Pancreas (tissue), 10 donors: ENCODE data around the gene PNLIPRP2. TPM values are rescaled to one million over a fixed set of nuclear protein-coding genes. Genes with fewer than 3 reads are reported as not detected.

Experiments used
- ATAC-seq, 4 donors: fragments of 200-7000 bp; cut with Tn5 transposase; one replicate each; pipeline versions ENCODE4 v1.8.0 to v1.9.1; 2020; ENCODE audit warnings: mild to moderate bottlenecking in 4 of 4, moderate library complexity in 4 of 4
- DNase-seq, 6 donors: peaks; one replicate each; pipeline ENCODE4 v3.0.0-alpha.2; 2020
- FAIRE-seq: peaks from 2 replicates; lab custom pipeline; 2012; peaks lifted over from hg19 to GRCh38; lab: Jason Lieb, UNC
- H3K27ac ChIP-seq, 4 donors: fragments of 200-600 bp; sonication (generic); 1 replicate in 3 of 4; 2 replicates in 1 of 4; pipeline versions ENCODE4 v1.5.0 to v1.8.0; 2020
- H3K27me3 ChIP-seq, 4 donors: fragments of 200-600 bp; one replicate each; pipeline ENCODE4 v1.8.0; 2021
- H3K36me3 ChIP-seq, 3 donors: fragments of 200-600 bp; sonication (generic) in 1 of 3; one replicate each; pipeline versions ENCODE4 v1.5.0 to v1.8.0; 2020 to 2021
- H3K4me1 ChIP-seq, 3 donors: fragments of 200-600 bp; one replicate each; pipeline ENCODE4 v1.8.0; 2021
- H3K4me3 ChIP-seq, 4 donors: fragments of 200-600 bp; sonication (generic) in 2 of 4; one replicate each; pipeline versions ENCODE4 v1.5.0 to v1.8.0; 2020 to 2021
- H3K9me3 ChIP-seq, 4 donors: fragments of 200-600 bp; one replicate each; pipeline ENCODE4 v1.8.0; 2021
- WGBS, 2 donors: extraction: QIAGEN DNeasy Blood & Tissue Kit; methylation state at CpG; one replicate each; pipeline ENCODE4 v1.1.7; 2013; 5-methylcytosine and 5-hydroxymethylcytosine counted together
- intact Hi-C, 3 donors: fragments of 100-400 bp; cut with DNase I; formaldehyde crosslinking; loops; one replicate each; pipeline versions ENCODE4 v1.11.1 to v1.14.2; 2022
- polyA plus RNA-seq, 2 donors: library from polyadenylated mRNA; stranded (reverse); fragments of 200-250 nt; gene quantifications; one replicate each; pipeline ENCODE4 v1.2.3, GENCODE V29; 2013
- total RNA-seq, 6 donors: library from RNA; stranded (reverse); fragmentation: NEBNext Ultra II Directional in 4 of 6; extraction: Animal tissue kit (Norgen Biotek cat#: 25700) in 4 of 6; gene quantifications; one replicate each; pipeline versions ENCODE4 v1.2.1 to v1.2.4, GENCODE V29; 2021 to 2023
- TF ChIP-seq, protein P1 (sequence below), 4 donors: fragments of 200-600 bp; sonication (generic) in 3 of 4; IDR thresholded peaks; one replicate each; pipeline versions ENCODE4 v1.5.0 to v1.8.0; 2021; ENCODE audit warnings: antibody characterized with exemption in 4 of 4
- donor health status: healthy with polysubstance abuse.
- donor health status: DM: no; HTN: no; CAD: no; lungs with moderate emphysema.
- donor health status: DM: no; HTN: no; CAD: no.
- donor health status: control.
- donor health status: control.
- donor health status: Bipolar disorder and iron deficiency.
- donor health status: DM: yes; HTN: yes; CAD: no.
- donor health status: DM: no; HTN: no; CAD: no.
- donor health status: DM: no; HTN: no; CAD: no.
- donor health status: DM: yes; HTN: yes; CAD: no.

PNLIPRP2 gene
- total and polyA plus RNA-seq, 8 donors, result 455 to 7,545 (median 2,236) TPM

DNA sequence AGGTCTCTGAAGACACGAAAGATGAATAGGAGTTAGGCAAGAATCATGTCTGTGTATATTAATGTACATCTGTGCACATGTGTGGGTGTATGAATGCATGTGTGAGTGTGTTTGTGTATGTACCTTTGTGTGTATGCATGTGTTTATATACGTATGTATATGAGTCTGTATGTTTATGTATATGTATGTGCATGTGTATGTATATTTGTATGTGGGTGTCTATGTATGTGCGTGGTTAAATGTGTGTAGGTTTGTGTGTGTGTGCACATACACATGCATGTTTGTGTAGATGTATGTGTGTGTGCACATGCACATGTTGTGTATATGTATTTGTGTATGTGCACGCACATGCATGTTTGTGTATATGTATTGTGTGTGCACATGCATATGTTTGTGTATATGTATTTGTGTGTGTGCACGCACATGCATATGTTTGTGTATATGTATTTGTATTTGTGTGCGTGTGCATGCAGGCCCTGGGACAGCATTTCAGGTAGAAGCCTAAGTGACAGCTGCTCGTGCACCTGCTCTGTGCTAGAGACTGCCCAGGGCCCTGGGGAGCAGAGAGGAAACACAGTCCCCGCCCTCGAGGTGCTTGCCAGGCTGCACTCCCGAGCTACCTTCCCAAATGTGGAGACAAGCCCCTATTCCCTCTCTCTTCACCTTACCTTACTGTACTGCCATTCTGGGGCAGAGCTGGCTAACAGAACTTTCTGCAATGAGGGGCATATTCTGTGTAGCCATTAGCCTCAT, 17.9 kb upstream of the PNLIPRP2 start:
- TF ChIP-seq, protein P1, sequence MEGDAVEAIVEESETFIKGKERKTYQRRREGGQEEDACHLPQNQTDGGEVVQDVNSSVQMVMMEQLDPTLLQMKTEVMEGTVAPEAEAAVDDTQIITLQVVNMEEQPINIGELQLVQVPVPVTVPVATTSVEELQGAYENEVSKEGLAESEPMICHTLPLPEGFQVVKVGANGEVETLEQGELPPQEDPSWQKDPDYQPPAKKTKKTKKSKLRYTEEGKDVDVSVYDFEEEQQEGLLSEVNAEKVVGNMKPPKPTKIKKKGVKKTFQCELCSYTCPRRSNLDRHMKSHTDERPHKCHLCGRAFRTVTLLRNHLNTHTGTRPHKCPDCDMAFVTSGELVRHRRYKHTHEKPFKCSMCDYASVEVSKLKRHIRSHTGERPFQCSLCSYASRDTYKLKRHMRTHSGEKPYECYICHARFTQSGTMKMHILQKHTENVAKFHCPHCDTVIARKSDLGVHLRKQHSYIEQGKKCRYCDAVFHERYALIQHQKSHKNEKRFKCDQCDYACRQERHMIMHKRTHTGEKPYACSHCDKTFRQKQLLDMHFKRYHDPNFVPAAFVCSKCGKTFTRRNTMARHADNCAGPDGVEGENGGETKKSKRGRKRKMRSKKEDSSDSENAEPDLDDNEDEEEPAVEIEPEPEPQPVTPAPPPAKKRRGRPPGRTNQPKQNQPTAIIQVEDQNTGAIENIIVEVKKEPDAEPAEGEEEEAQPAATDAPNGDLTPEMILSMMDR (IDR thresholded peaks at IDR 0.05), result no peak
- no peaks in the 10 kb centered on the region for H3K9me3 ChIP-seq
- peak overlapping the region in 1 of 4 donors; percentile 7 for H3K4me3 ChIP-seq
- intact Hi-C loops, result no loop called here
- ATAC-seq, result peak; percentile 0 to 25 (median 18)
- WGBS, 2 donors, result 45 to 46% methylated on average over 10 of the region's 10 CpGs
- H3K4me1 ChIP-seq, result peaks cover 0 to 8% (median 4%) of the 10 kb centered on the region in 3 donors
- peaks cover 0 to 40% (median 0%) of the 10 kb centered on the region in 3 donors for H3K36me3 ChIP-seq
- FAIRE-seq, result no peak
- H3K27me3 ChIP-seq, result no peaks in the 10 kb centered on the region
- peak in 3 of 6 donors; percentile 43 to 62 (median 58) for DNase-seq
- peak overlapping the region in 3 of 4 donors; percentile 1 to 21 (median 5) for H3K27ac ChIP-seq

DNA sequence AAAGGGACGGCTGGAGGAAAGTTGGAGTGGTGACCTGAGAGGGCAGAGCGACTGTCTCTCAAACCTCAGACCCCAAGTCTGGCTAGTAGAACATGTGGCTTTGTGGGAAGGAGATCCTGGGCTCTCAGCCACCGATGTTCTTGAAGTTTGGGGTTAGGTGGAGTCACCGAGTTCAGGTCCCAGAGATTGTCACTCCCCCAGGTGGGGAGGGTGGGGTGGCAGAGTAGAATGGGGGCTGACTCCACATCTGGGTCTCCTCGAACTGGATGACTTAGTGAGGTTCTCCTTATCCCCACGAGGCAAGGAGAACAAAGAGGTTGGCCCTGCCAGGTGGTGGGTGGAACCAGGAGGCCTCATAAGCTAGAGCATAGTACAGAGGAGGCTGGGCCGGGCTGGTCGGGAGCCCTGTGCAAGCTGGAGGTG, 14.7 kb upstream of the PNLIPRP2 start:
- Histone ChIP-seq H3K27me3 (no peaks in the 10 kb centered on the region), H3K4me3 (peak overlapping the region in 1 of 4 donors; percentile 0), H3K4me1 (peaks cover 0 to 3% (median 0%) of the 10 kb centered on the region in 3 donors), H3K36me3 (peaks cover 0 to 26% (median 0%) of the 10 kb centered on the region in 3 donors), H3K9me3 (no peaks in the 10 kb centered on the region), H3K27ac (peak overlapping the region in 2 of 4 donors; percentile 71 to 78)
- TF ChIP-seq, protein P1 (IDR thresholded peaks at IDR 0.05), result no peak
- ATAC-seq (peak in 1 of 4 donors; percentile 1), DNase-seq (peak; percentile 48 to 83 (median 62)), FAIRE-seq (no peak)
- 29 to 34% methylated on average over 8 of the region's 8 CpGs for WGBS, 2 donors
- intact Hi-C loops, result no loop called here

DNA sequence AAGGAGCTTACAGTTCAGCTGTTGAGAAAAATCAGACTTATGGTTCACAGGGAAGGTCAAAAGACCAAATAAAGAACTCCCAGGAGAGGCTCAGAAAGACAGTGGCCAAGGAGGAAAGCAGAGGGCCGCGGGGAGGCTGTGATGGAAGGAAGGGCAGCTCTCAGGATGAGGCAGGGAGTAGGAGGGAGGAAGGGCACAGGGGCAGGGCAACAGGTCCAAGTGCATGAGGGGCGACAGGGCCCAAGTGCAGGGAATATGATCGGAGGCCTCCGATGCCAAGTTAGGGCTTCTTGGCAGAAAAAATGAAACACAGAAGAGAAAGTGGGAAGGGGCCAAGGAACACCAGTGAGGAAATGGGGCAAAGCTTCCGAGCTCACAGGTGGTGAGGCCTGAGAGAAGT, 13.4 kb upstream of the PNLIPRP2 start:
- H3K4me3 ChIP-seq, result peak overlapping the region in 1 of 4 donors; percentile 41
- ATAC-seq (no peak), FAIRE-seq (no peak), DNase-seq (peak; percentile 32 to 68 (median 58))
- H3K27ac ChIP-seq, result peak overlapping the region in 2 of 4 donors; percentile 71 to 78
- TF ChIP-seq, protein P1 (IDR thresholded peaks at IDR 0.05), result no peak
- H3K4me1 ChIP-seq, result peaks cover 0 to 7% (median 4%) of the 10 kb centered on the region in 3 donors
- 39 to 42% methylated on average over 6 of the region's 6 CpGs for WGBS, 2 donors
- intact Hi-C loops, result no loop called here
- no peaks in the 10 kb centered on the region for H3K9me3 ChIP-seq
- H3K36me3 ChIP-seq, result peaks cover 0 to 19% (median 0%) of the 10 kb centered on the region in 3 donors
- no peaks in the 10 kb centered on the region for H3K27me3 ChIP-seq

DNA sequence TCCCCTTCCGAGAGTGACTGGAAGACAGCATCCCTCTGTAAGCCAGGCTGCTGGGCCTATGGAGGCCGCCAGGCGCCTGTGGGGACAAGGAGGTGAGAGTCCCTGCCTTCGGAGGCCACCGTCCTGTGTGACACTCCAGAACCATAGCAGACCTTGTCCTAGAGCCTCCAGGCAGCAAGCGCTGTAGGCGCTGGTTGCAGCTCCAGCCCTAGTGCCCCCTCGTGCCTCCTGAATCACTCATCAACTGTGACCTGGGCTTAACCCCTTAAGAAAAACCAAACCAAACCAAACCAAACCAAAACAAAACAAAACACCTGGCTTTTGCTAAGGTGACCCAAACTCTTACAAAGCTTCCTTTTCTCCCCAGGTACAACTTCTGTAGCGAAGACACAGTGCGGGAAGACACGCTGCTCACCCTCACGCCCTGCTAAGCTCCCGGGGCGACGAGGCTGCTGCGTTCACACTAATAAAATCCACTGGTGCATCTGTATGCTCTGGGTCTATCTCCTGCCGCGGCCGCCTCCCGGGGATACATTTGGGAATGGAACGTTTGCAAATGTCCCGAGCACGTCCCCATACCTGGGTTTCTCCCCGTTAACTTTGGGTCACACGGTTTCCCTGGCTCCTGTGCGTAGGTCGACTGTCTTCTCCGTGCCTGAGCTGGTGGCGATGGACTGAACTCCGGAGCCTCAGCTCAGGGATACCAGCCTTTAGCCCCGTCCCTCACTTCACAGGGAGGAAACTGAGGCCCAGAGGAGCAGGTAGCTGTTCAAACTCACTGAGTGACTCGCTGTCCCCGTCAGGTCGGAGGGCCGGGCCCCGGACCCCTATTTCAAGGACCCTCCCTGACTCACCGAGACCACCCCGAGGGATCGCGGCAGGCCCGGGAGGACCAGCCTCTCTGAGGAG, 11.8 kb upstream of the PNLIPRP2 start:
- intact Hi-C loops, result no loop called here
- TF ChIP-seq, protein P1 (IDR thresholded peaks at IDR 0.05), result no peak
- peak; percentile 64 to 91 (median 72) for DNase-seq
- Histone ChIP-seq H3K36me3 (peaks cover 0 to 5% (median 0%) of the 10 kb centered on the region in 3 donors), H3K27me3 (no peaks in the 10 kb centered on the region), H3K4me1 (peaks cover 0 to 7% (median 4%) of the 10 kb centered on the region in 3 donors), H3K9me3 (no peaks in the 10 kb centered on the region), H3K4me3 (peak overlapping the region; percentile 20 to 41 (median 28)), H3K27ac (peak overlapping the region; percentile 53 to 78 (median 68))
- no peak for FAIRE-seq
- ATAC-seq, result peak; percentile 2 to 7 (median 4)
- WGBS, 2 donors, result 23 to 28% methylated on average over 40 to 41 of the region's 41 CpGs
